ENCODE results near the gene MRPL17. TPM values are rescaled to one million over a fixed set of nuclear protein-coding genes. Genes with fewer than 3 reads are reported as not detected.

MRPL17 gene
- total and polyA plus RNA-seq, 5 donors from 2014 or later, result 10.0 to 35.5 (median 24.8) TPM

Other genes with a start within 250 kb of the MRPL17 start
- gene HPX, start 242.4 kb downstream of the MRPL17 start, total RNA-seq, result 1.5 TPM
- gene HPX, start 242.4 kb downstream of the MRPL17 start, polyA plus RNA-seq, result not detected
- gene TRIM3, start 209.4 kb downstream of the MRPL17 start, total RNA-seq, result 16.4 TPM
- gene TRIM3, start 209.4 kb downstream of the MRPL17 start, polyA plus RNA-seq, result 1 to 10 TPM in 3 of 4 donors, under 1 TPM in 1; 0.91 to 2.7 (median 1.9) TPM
- gene ARFIP2, start 202.0 kb downstream of the MRPL17 start, total RNA-seq, result 45.4 TPM
- 10 to 100 TPM; 33.0 to 38.3 (median 35.6) TPM for gene ARFIP2, start 202.0 kb downstream of the MRPL17 start, polyA plus RNA-seq
- 49.8 TPM for gene TIMM10B, start 201.8 kb downstream of the MRPL17 start, total RNA-seq
- gene TIMM10B, start 201.8 kb downstream of the MRPL17 start, polyA plus RNA-seq, result 10 to 100 TPM; 24.5 to 47.9 (median 33.4) TPM
- 32.7 TPM for gene DNHD1, start 186.1 kb downstream of the MRPL17 start, total RNA-seq
- gene DNHD1, start 186.1 kb downstream of the MRPL17 start, polyA plus RNA-seq, result 1 to 10 TPM in 3 of 4 donors, under 1 TPM in 1; 0.65 to 1.6 (median 1.4) TPM
- gene RRP8, start 79.7 kb downstream of the MRPL17 start, total RNA-seq, result 21.0 TPM
- 10 to 100 TPM; 22.5 to 30.9 (median 25.7) TPM for gene RRP8, start 79.7 kb downstream of the MRPL17 start, polyA plus RNA-seq
- 62.9 TPM for gene ILK, start 79.6 kb downstream of the MRPL17 start, total RNA-seq
- 100 to 1,000 TPM in 2 of 4 donors, 10 to 100 TPM in 2; 92.8 to 141 (median 115) TPM for gene ILK, start 79.6 kb downstream of the MRPL17 start, polyA plus RNA-seq
- gene TAF10, start 71.1 kb downstream of the MRPL17 start, total RNA-seq, result 125 TPM
- 100 to 1,000 TPM; 254 to 386 (median 265) TPM for gene TAF10, start 71.1 kb downstream of the MRPL17 start, polyA plus RNA-seq
- 100 TPM for gene TPP1, start 63.9 kb downstream of the MRPL17 start, total RNA-seq
- 100 to 1,000 TPM; 135 to 165 (median 137) TPM for gene TPP1, start 63.9 kb downstream of the MRPL17 start, polyA plus RNA-seq
- 2.4 TPM for gene DCHS1, start 27.5 kb downstream of the MRPL17 start, total RNA-seq
- gene DCHS1, start 27.5 kb downstream of the MRPL17 start, polyA plus RNA-seq, result 1 to 10 TPM in 2 of 4 donors, under 1 TPM in 2; 0.49 to 1.6 (median 1.0) TPM
- gene OR2AG2, start 88.6 kb upstream of the MRPL17 start, total RNA-seq, result not detected
- gene OR2AG2, start 88.6 kb upstream of the MRPL17 start, polyA plus RNA-seq, result not detected
- not detected for gene OR2AG1, start 99.7 kb upstream of the MRPL17 start, total RNA-seq
- not detected for gene OR2AG1, start 99.7 kb upstream of the MRPL17 start, polyA plus RNA-seq
- gene OR6A2, start 116.3 kb upstream of the MRPL17 start, total RNA-seq, result not detected
- gene OR6A2, start 116.3 kb upstream of the MRPL17 start, polyA plus RNA-seq, result not detected
- gene OR10A5, start 162.3 kb upstream of the MRPL17 start, total RNA-seq, result not detected
- not detected for gene OR10A5, start 162.3 kb upstream of the MRPL17 start, polyA plus RNA-seq
- gene OR10A2, start 179.7 kb upstream of the MRPL17 start, total RNA-seq, result not detected
- gene OR10A2, start 179.7 kb upstream of the MRPL17 start, polyA plus RNA-seq, result not detected
- not detected for gene OR10A4, start 193.3 kb upstream of the MRPL17 start, total RNA-seq
- not detected for gene OR10A4, start 193.3 kb upstream of the MRPL17 start, polyA plus RNA-seq
- gene OR2D2, start 209.2 kb upstream of the MRPL17 start, total RNA-seq, result not detected
- not detected for gene OR2D2, start 209.2 kb upstream of the MRPL17 start, polyA plus RNA-seq
- gene OR2D3, start 237.7 kb upstream of the MRPL17 start, total RNA-seq, result not detected
- gene OR2D3, start 237.7 kb upstream of the MRPL17 start, polyA plus RNA-seq, result not detected
- 0.15 TPM for gene ZNF215, start 243.1 kb upstream of the MRPL17 start, total RNA-seq
- gene ZNF215, start 243.1 kb upstream of the MRPL17 start, polyA plus RNA-seq, result under 1 TPM in 1 of 4 donors, not detected in 3; 0.23 TPM

All from CD4-positive, CD25-positive, alpha-beta regulatory T cell (primary cell).